Muscle of back (tissue), 13 donors: ENCODE results near the gene FEV. TPM values are rescaled to one million over a fixed set of nuclear protein-coding genes. Genes with fewer than 3 reads are reported as not detected.

Experiments
- DNase-seq, 3 donors: peaks; one replicate each; pipeline versions ENCODE4 v3.0.0 to v3.0.0-alpha.2; 2013
- long read RNA-seq, 9 donors: transcript quantifications; one replicate each; lab custom pipeline, GENCODE V29; 2026
- polyA plus RNA-seq, 10 donors: library from polyadenylated mRNA; unstranded; fragments of 120-200 nt; gene quantifications; one replicate each; pipeline ENCODE4 v1.2.1, GENCODE V29; 2013; ENCODE audit not compliant: insufficient read length in 10 of 10

FEV gene
- polyA plus RNA-seq = under 1 TPM in 5 of 10 donors, not detected in 5; 0.07 to 0.48 (median 0.22) TPM
- long read RNA-seq, donor 1 = 0 reads
- long read RNA-seq, donor 2 = 0 reads
- long read RNA-seq, donor 3 = 0 reads
- long read RNA-seq, donor 4 = 0 reads
- long read RNA-seq, donor 5 = 0 reads
- long read RNA-seq, donor 6 = 0 reads
- long read RNA-seq, donor 7, partial matches to known transcripts = 0 of 1 reads
- long read RNA-seq, donor 7, other reads (novel, unspliced or antisense) = 0 of 1 reads
- long read RNA-seq, donor 8 = 0 reads
- long read RNA-seq, donor 9 = 0 reads

DNA sequence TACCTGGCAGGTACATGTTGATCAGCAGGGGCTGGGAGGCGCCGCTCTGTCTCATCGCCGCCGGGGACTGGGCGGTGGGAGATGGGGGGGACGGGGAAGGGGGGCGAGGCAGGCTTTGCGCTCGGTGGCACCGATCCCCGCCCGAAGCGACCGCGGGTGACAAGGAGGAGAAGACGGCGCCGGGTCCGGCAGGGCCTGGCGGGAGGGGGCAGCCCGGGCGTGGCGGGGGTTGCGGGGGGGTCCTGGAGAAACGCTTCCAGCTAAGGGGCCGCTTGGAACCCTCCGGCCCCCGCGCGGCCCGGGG lies at the start of gene FEV:
FEV (minus strand) TSS at position 164 of the 304 bp plus-strand sequence; CDS start at position 55, 109 bp downstream.
- no peak for DNase-seq

DNA sequence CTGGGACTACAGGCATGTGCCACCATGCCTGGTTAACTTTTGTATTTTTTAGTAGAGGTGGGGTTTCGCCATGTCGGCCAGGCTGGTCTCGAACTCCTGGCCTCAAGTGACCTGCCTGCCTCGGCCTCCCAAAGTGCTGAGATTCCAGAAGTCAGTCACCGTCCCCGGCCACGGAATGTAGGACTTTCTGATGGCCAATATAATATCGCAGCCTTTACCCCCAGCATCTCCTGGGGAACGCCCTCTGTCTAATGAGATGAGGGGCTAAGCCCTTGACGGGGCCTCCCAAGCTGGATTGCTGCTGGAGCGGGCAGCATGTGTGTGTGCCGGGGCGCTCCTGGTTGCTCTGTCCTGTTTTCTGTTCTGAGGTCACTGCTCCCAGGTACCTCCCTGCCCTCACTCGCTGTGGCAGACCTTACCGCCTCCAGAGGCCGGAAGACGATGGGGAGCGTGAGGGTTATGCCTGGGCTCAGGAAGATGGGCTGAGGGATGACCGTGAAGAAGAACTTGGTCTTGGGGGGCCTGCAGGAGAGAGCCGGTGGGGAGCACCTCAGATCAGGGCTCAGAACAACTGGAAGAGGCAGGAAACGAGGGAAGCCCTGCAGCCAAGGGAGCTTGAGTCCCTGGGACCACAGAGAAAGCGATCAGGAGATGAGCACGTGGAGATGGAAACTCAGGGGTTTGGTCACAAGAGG lies 47.2 kb upstream of the FEV start:
- no peak for DNase-seq

DNA sequence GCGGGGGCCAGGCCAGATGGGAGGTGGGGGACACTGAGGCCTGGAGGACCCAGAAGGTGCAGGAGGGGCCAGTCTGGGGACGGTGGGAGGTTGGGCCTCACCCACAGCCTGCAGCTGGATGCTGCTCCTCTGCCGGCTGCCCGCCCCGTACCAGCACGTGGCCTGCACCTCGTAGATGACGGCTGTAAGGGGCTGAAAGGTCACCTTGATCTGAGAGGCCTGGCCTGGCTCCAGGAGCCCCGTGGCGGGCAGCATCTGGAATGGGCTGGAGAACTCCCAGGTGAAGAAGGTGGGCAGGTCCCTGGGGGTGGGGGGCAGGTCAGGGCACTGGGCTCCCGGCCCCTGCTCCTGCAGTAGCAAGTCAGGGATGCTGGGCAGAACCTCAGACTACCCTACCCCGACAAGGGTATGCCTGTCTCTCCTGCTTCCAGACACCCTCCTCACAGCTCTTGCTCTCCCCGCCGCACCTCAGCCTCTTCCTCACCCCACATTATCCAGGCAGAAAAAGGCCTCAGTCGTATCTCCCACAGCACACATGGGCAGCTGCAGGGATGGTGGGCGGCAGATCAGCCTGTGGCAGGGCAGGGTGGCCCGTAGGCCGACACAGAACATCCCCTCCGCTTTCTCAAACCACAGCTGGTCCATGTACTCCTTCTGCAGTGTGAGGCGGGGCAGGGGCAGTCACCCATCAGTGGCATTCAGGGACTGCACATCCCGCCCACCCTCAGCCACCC lies 46.2 kb upstream of the FEV start:
- no peak for DNase-seq

DNA sequence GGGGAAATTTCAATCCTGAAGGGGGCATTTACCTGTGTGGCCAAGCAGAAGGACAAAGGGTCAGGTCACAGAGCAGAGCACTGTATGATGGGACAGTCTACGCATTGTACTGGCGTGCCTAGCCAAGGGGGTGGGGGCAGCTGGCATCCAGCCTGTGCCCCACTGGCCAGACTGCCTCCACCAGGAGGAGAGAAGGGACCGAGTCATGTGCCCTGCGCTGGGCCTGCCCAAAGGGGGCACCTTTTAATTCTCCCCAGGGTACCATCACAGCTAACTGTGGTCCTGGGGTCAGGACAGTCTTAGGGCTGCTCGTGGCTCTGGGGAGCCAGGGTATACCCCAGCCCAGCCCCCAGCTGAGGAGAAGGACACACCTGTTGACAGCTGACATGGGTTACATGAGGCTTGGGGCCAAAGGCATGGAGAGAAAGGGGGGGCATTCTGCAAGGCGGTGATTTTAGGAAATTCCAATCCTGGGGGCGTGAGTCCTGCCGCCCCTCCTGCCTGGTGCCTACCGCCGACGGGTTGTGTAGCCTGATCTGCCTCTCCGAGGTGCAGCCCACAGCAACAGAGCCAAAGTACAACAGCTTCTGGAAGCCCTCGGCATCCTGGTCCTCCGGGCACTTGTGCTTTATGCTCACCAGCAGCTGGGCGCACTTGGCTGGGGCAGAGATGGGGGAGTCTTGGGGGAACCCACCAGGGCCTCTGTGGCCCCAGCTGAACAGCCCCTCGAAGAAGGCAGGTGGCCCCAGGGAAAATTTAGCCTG lies 45.4 kb upstream of the FEV start:
- DNase-seq = no peak

DNA sequence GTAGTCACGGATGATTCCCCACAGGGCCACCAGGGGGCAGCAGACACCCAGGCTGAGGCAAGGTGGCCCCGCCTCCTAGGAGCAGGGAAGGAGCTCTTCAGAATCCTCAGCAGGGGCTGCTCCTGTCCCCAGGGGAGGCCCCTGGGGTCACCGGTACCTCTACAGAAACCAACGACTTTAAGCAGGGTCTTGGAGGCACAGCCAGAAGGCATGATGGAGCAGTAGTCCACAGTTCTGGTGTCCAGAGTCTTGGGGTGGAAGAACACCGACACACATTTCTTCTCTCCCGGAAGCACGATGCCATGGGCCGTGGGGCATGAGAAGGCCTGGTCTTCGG lies 44.8 kb upstream of the FEV start:
- peak; percentile 51 to 76 (median 73) for DNase-seq

DNA sequence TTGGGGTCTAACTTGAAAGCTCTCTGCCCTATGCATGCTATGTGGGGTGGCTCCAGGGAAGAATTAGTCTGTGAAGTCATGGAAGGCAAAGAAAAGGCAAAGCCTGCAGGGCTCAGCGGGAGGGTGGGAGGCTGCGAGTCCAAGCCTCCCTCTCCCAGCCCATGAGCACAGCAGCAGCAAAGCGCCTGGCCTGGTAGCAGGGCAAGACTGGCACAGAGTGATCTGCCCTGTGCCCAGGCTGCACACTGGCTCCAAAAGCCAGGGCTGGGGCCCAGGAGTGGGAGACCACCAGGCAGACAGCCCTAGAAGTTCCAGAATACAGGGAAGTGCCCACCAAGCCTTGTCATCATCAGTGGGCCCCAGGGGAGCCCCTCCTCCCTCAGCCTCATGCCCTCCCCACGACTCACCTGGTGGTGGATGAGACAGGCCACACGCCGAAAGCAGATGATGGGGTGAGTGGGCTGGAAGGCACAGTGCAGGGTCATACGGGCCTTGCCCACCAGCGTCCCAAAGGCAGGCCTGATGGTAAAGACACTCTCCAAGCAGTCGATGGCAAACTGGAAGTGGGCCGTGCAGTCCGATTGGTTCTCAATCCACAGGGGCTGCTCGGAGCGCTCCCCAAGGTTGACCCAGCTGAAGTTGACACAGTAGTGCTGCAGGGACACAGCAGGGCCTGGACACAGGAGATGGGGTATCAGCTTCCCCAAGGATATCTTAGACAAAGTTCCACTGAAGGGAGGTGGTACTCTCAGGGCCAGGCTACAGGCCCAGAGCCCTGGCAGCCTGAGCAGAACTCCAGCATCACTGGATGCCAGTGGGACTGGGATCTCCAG lies 44.2 kb upstream of the FEV start:
- DNase-seq = no peak

DNA sequence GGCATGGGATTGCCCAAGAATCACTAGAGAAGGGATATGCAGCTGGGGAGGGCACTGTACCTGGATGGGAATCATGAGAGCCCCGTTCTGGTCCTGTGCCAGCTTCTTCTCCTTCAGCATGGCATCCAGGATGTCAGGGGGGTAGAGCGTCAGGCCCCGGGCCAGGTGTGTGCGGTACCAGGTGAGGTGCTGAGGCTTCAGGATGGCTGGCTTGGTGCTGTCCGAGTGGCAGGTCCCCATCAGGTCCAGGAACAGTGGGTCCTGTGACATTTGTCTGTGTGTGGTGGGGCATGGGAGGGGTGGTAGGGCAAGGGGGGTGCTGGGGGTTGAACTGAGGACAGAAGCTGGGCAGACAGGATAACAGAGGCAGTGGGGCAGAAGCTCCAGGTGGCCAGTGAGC lies 43.2 kb upstream of the FEV start:
- DNase-seq = no peak

DNA sequence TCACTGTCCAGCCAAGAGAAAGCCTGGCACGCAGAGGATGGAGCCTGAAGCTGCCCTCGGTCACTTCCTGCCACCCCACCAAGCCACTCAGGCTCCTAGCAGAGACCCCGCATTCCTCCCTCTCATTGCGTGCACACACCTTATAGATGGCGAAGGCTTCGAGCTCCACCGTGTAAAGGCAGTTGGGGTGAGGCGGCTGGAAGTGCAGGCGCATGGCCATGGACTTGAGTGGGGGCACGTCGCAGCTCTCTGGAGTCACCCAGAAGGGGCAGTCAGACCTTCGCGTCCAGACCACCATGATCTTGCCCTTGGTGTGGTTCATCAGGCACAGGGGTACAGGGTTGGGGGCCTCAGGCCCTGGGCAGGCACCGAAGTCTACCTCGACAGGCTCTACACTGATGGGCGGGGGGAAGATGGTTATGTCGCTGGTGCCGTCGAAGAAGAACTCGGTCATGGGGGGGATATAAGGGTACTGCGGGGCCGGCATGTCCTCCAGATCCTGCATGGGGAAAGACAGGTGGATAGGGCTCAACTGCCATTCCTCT lies 42.6 kb upstream of the FEV start:
- DNase-seq = no peak

DNA sequence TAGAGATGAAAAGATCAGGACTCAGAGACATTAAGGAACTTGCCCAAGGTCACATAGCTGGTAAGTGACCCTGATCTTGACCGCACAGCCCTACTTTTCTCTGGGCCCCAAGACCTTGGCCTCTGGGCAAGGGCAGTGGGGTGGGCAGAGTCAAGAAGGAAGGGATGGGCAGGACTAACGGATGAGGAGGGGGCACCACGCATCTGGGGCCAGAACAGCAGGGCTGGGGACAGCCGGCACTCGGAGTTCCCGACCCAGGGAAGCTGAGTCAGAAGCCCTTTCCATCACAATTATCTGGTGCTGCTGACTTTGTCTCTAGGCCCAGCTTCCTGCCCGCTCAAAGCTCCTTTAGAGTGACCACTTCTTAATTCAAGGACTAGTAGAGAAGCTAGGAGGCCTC lies 42.0 kb upstream of the FEV start:
- DNase-seq = no peak

DNA sequence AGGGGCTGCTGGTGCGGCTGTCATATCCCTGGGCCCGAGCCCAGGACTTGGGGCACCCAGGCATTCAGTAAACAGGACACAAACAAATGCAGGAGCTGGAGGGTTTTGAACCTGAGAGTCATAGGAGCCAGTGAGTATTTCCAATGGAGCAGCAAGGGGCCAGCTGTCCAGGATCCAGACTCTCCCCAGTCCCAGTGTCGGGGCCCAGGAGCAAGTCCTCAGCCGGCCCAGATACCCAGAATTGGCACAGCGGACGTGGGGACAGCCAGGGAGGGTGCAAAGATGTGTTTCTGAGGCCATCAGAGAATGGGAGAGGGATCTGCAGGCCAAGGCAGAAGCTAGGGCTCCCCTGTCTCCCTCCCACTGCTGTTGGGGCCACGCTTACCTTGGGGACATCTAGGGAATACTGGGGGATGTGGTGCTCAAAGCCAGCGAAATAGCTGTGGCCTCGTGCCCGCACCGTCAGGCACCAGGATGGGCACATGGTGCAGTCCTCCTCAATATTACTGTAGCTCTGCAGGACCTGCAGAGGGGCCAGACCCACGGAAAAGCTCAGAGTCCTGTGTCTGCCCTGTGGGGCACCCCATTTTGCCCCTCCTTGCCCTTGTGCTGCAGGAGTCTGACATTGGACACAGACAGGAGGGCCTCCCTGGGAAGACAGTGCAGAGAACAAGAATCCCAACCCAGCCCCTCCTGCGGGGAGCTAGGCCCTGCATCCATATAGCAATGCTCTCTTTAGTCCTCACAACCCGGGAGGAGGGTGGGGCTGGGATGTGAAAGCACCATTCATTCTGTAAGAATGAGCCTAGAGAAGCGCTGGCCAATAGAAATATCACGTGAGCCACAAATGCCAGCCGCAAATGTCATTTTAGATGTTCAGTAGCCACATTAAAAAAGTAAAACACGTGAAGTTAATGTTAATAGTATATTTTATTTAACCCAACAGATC lies 40.9 kb upstream of the FEV start:
- DNase-seq = no peak

DNA sequence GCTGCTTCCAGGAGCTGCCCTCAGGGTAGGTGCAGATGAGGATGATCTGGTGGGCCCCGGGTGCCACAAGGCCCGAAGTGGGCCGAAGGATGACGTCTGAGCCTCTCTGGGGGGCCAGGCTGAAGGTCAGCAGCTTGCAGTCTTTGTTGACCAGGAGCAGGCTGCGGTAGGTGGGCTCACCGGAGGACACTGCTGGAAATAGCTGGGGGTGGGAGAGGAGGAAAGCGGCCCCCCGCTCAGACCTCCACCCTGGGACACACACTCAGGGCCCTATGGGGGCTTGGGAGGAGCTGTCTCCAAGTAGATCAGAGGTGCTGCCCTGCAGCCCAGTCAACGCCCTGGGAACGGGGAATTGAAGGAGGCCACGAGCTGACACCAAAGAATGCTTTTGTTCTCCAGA lies 39.1 kb upstream of the FEV start:
- DNase-seq = no peak

DNA sequence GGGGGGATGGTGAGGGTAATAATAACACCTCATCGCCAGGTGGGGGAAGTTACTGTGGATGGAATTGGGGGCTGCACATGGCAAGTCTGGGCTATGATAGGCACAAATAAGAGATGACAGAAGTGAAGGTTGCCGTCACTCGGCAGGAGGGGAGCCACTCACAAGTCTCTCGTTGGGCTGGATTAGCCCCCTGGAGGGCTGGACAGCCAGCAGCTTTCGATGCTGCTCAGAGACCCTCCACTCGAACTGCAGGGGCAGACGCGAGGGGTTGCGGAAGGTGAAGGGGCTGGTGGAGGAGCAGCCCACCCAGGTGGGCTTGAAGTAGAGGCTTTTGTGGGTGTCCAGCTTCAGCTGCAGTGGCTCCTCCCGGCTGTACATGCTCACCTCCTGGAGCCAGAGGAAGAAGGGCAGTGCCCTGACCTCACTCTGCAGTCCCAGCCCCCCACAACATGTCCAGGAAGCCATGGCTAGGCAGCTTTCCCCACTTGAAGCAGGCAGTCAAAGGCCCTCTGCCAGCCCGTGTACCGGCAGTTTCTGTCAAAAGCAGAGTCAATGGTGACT lies 38.1 kb upstream of the FEV start:
- DNase-seq = no peak

DNA sequence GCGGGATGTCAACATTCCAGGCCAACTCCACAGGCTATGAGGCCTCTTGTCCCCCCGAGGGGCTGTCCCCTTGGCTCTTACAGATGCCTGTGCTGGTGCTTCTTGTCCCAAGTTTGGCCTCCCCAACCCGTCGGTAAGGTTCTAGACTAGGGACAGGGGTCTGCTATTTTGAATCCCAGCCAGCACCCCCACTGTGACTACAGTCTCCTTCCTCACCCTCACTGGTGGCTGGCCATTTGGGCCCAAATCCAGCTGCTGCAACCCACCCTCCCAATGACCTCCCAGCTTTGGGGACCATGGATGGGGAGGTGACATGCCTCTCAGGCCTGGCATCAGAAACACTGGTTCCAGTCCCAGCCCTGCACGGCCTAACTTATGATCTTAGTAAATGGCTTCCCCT lies 37.6 kb upstream of the FEV start:
- no peak for DNase-seq

DNA sequence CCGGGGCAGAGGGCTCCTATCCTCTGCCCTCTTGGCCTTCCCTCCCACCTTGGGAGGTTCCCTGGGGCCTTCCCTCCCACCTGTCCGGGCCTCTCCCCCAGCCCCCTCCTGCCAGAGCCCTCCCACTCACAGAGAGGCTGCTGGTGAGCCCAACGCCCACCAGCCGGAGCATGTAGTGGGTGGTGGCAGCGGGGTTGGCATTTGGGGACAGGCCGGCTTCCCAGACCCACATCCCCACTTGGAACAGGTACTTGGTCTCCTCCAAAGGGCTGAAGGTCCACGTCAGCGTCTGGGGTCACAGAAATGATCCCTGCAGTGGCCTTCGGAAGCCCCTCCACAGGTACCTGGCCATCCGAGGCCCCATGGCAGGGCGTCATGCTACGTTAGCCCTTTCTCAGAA lies 37.1 kb upstream of the FEV start:
- no peak for DNase-seq

DNA sequence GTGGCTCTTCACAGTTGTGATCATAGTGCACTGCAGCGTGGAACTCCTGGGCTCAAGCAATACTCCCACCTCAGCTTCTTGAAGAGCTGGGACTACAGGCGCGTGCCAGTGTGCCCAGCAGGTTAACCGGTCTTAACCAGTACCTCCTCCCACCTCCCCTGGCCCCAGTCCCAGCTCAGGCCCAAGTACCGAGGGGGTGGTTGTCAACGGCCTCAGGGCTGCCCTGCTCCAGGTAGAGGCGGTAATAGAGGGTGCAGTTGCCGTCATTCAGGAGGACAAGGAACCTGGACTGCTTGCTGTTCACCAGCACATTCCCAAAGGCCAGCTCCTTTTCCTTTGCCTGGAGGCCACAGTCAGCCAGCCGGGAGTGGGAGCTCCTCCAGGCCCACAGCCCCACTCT lies 36.6 kb upstream of the FEV start:
- no peak for DNase-seq

DNA sequence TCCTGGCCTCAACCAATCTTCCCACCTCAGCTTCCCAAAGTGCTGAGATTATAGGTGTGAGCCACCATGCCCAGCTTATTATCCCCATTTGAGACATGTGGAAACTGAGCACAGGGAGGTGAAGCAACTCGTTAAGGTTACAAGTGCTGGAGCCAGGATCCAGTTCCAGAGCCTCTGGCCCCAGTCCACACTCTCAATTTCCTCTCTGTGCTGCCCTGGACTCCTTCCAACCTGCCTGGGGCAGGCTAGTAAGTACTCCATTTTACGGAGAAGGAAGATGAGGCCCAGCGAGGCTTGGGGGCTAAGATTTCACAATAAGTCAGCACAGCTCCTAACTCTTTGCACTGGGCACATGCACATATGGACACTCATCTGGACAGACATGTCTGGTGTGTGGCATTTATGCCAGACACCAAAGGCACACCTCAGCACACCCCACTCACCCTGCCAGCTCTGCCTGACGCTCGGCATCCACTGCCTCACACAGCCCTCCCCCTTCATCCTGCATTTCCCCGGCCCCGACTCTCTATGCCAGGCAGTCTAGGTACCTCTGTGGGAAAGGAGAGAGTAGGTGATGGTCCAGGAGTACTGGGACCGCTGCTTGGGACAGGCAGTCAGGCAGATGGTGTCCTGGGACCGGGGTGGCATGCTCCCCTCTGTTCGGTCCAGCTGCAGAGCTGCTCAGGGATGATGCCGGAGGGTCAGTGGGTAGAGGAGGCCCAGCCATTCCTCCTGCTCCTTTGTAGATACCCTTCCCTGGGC lies 35.8 kb upstream of the FEV start:
- DNase-seq = no peak

DNA sequence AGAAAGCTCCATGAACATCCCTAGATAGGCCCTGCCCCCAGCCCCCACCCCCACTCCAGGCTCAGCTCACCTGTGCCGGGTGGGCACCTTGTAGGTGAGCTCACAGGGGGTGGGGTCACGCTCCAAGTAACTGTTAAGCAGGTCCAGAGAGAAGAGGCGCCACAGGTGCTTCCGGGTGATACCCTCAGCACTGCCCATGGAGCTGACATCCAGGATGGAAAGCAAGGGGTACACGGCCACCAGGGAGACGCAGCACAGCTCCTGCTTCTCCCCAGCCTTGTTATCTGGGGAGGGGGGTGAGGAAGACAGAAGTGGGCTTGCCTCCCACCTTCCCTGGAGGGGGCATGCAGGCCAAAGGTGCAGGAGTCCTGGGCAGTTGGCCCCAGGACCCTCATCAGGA lies 34.5 kb upstream of the FEV start:
- DNase-seq = no peak

DNA sequence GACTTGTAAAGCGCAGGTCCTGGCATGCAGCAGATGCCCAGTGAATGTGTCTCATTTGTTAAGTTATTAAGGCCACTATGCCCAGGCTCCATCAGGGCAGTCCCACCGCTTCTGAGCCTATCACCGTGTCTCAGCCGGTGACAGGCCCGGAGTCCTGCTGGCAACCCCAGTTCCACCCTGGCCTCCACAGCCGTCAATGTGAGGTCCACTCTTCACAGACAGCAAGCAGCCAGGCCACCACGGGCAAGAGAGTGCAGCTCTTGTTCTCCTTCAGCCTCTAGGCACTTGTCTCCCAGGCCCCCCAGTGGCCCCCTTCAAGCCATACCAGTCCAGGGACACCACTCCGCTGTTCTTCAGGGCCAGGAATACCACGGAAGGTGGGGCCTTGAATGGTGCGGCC lies 33.7 kb upstream of the FEV start:
- DNase-seq = no peak

DNA sequence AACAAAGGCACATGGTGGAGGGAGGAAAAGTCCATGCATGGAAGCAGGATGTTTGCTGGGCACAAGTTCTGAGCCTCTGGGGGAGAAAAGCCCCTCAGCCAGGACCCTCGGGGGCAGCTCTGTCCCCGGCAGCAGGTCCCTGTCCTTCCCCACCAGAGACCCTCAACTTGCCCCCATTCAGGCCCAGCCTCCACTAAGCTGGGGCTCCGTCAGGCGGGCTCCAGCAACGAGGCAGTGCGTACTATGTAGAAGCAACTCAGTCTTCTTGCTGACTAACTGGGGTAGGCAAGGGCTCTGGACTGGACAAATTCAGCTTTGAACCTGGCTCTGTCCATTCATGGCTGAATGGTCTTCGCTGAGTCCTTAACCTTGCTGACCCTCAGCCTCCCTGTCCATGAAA lies 33.3 kb upstream of the FEV start:
- no peak for DNase-seq
